Vagina (tissue), 2 donors: ENCODE measurements around the gene DHX15.

Source experiments
- CTCF ChIP-seq, 3 experiments: fragments of 450-650 bp in 2 of 3; fragments of 200-600 bp in 1 of 3; sonication (generic) in 1 of 3; IDR thresholded peaks; one replicate each; pipeline ENCODE4 v1.5.1; 2017 to 2019; ENCODE audit warnings: antibody characterized with exemption in 3 of 3, mild to moderate bottlenecking in 2 of 3, moderate library complexity in 2 of 3
- POLR2AphosphoS5 ChIP-seq, 2 donors: sonication (generic); formaldehyde crosslinking; IDR thresholded peaks; one replicate each; pipeline ENCODE4 v1.9.0; 2017; ENCODE audit warnings: antibody characterized with exemption in 2 of 2, mild to moderate bottlenecking in 2 of 2, low read depth in 1 of 2; ENCODE audit not compliant: insufficient read depth in 1 of 2

GRCh38 chr4:24559032-24559821 lies 25.1 kb downstream of the DHX15 start:
- TF ChIP-seq CTCF (IDR thresholded peaks at IDR 0.05) (no peak), POLR2AphosphoS5 (IDR thresholded peaks at IDR 0.05; ENCODE audit: insufficient read depth in 1 of 2, low read depth in 1 of 2) (no peak)
